Trophoblast cell (in vitro differentiated cells and primary cell): ENCODE measurements around the gene MMP20.

Experiments used
- DNase-seq, 2 donors: peaks; one replicate each; pipeline ENCODE4 v3.0.0-alpha.2; 2016
- H2AFZ ChIP-seq: 2 replicates; pipeline ENCODE4 v1.6.1; 2013; ENCODE audit warnings: low read length, moderate library complexity, mild to moderate bottlenecking; ENCODE audit not compliant: insufficient read depth, poor library complexity
- H2AK5ac ChIP-seq: 2 replicates; pipeline ENCODE4 v1.6.1; 2013; ENCODE audit warnings: mild to moderate bottlenecking, low read length
- H2BK120ac ChIP-seq: 2 replicates; pipeline ENCODE4 v1.6.1; 2013; ENCODE audit warnings: low read length, mild to moderate bottlenecking, moderate library complexity; ENCODE audit not compliant: insufficient read depth, poor library complexity
- H2BK12ac ChIP-seq: 2 replicates; pipeline ENCODE4 v1.6.1; 2013; ENCODE audit warnings: mild to moderate bottlenecking, low read length, moderate library complexity
- H2BK5ac ChIP-seq: 2 replicates; pipeline ENCODE4 v1.6.1; 2013; ENCODE audit warnings: low read length, low read depth, moderate library complexity, mild to moderate bottlenecking; ENCODE audit not compliant: poor library complexity
- H3K14ac ChIP-seq: 2 replicates; pipeline ENCODE4 v1.6.1; 2013; ENCODE audit warnings: mild to moderate bottlenecking, low read length
- H3K18ac ChIP-seq: 2 replicates; pipeline ENCODE4 v1.6.1; 2013; ENCODE audit warnings: mild to moderate bottlenecking, low read length
- H3K23ac ChIP-seq: 2 replicates; pipeline ENCODE4 v1.6.1; 2013; ENCODE audit warnings: low read length
- H3K27ac ChIP-seq: 2 replicates; pipeline ENCODE4 v1.5.1; 2013; ENCODE audit warnings: low read depth, mild to moderate bottlenecking, inconsistent platforms, low read length, moderate library complexity
- H3K27me3 ChIP-seq: 2 replicates; pipeline ENCODE4 v1.6.1; 2013; ENCODE audit warnings: inconsistent platforms, mild to moderate bottlenecking, low read length, moderate library complexity; ENCODE audit not compliant: insufficient read depth
- H3K36me3 ChIP-seq, 2 experiments: 1 replicate in 1 of 2; 2 replicates in 1 of 2; pipeline ENCODE4 v1.6.1; 2013; ENCODE audit warnings: low read length in 2 of 2, mild to moderate bottlenecking in 2 of 2, moderate library complexity in 1 of 2; ENCODE audit not compliant: insufficient read depth in 2 of 2, control insufficient read depth in 1 of 2
- H3K4ac ChIP-seq: 2 replicates; pipeline ENCODE4 v1.6.1; 2013; ENCODE audit warnings: low read depth, mild to moderate bottlenecking, low read length, moderate library complexity
- H3K4me1 ChIP-seq, 2 experiments: 1 replicate in 1 of 2; 2 replicates in 1 of 2; pipeline ENCODE4 v1.6.1; 2013; ENCODE audit warnings: low read length in 2 of 2, mild to moderate bottlenecking in 2 of 2, moderate library complexity in 1 of 2; ENCODE audit not compliant: insufficient read depth in 2 of 2, control insufficient read depth in 1 of 2
- H3K4me2 ChIP-seq: 2 replicates; pipeline ENCODE4 v1.6.1; 2013; ENCODE audit warnings: inconsistent platforms, mild to moderate bottlenecking, low read length, moderate library complexity
- H3K4me3 ChIP-seq: 2 replicates; pipeline ENCODE4 v1.5.1; 2013; ENCODE audit warnings: mild to moderate bottlenecking, low read depth, low read length, inconsistent platforms
- H3K79me1 ChIP-seq: one replicate; pipeline ENCODE4 v1.6.1; 2013; ENCODE audit warnings: low read length
- H3K79me2 ChIP-seq: 2 replicates; pipeline ENCODE4 v1.6.1; 2013; ENCODE audit warnings: low read length, mild to moderate bottlenecking; ENCODE audit not compliant: control insufficient read depth, insufficient read depth, poor library complexity
- H3K9ac ChIP-seq: 2 replicates; pipeline ENCODE4 v1.6.1; 2013; ENCODE audit warnings: mild to moderate bottlenecking, low read length
- H3K9me3 ChIP-seq: 2 replicates; pipeline ENCODE4 v1.6.1; 2013; ENCODE audit warnings: low read depth, mild to moderate bottlenecking, control low read depth, inconsistent platforms, low read length; ENCODE audit not compliant: insufficient read depth
- H4K12ac ChIP-seq: 2 replicates; pipeline ENCODE4 v1.6.1; 2013; ENCODE audit warnings: low read depth, mild to moderate bottlenecking, low read length, moderate library complexity
- H4K8ac ChIP-seq: 2 replicates; pipeline ENCODE4 v1.6.1; 2013; ENCODE audit warnings: low read depth, mild to moderate bottlenecking, low read length, moderate library complexity
- H4K91ac ChIP-seq: one replicate; pipeline ENCODE4 v1.6.1; 2013; ENCODE audit warnings: low read depth, mild to moderate bottlenecking, low read length, moderate library complexity
- WGBS: extraction: QIAGEN DNeasy Blood & Tissue Kit; methylation state at CpG from one replicate; pipeline ENCODE4 v1.1.7; 2013; ENCODE audit warnings: missing lambda C conversion rate; ENCODE audit not compliant: insufficient read length, insufficient coverage; ENCODE audit errors: extremely low coverage; 5-methylcytosine and 5-hydroxymethylcytosine counted together

The MMP20 gene

DNA sequence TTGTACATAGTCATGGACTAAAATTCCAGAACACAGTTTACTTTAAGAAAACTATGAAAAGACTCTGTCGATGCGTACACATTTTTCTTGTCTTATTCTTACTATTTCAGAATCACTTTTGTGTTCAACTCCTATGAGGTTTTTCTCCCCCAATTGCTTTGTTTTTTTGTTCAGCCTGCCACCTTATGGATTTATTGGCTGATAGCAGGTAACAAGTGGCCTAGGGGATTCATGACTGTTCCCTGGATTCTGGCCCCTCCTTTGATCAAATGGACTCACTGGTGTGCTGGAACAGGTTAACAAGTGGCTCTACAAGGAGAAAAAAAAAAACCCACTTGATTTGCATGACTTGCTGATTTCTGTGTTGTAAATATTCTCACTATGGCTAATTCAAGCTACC lies 10.6 kb downstream of the MMP20 start:
- H4K8ac ChIP-seq, result no peak overlapping the region
- no peaks in the 10 kb centered on the region for H3K79me1 ChIP-seq
- no peaks in the 10 kb centered on the region for H3K36me3 ChIP-seq
- H3K79me2 ChIP-seq, result no peaks in the 10 kb centered on the region
- no peaks in the 10 kb centered on the region for H3K9me3 ChIP-seq
- no peak for DNase-seq
- peaks cover 7 to 9% of the 10 kb centered on the region in 2 experiments for H3K4me1 ChIP-seq
- H3K18ac ChIP-seq, result no peak overlapping the region
- H3K27me3 ChIP-seq, result no peaks in the 10 kb centered on the region
- no peak overlapping the region for H2BK12ac ChIP-seq
- H4K12ac ChIP-seq, result no peak overlapping the region
- no peak overlapping the region for H3K23ac ChIP-seq
- no peak overlapping the region for H2AK5ac ChIP-seq
- WGBS, result no CpG with 5 or more reads among the region's 2 CpGs
- no peak overlapping the region for H4K91ac ChIP-seq
- no peak overlapping the region for H3K27ac ChIP-seq
- H3K4me2 ChIP-seq, result no peak overlapping the region
- H3K9ac ChIP-seq, result no peak overlapping the region
- H3K14ac ChIP-seq, result no peak overlapping the region
- no peak overlapping the region for H3K4ac ChIP-seq
- H3K4me3 ChIP-seq, result no peak overlapping the region
- H2AFZ ChIP-seq, result no peak overlapping the region
- no peak overlapping the region for H2BK120ac ChIP-seq
- H2BK5ac ChIP-seq, result no peak overlapping the region

DNA sequence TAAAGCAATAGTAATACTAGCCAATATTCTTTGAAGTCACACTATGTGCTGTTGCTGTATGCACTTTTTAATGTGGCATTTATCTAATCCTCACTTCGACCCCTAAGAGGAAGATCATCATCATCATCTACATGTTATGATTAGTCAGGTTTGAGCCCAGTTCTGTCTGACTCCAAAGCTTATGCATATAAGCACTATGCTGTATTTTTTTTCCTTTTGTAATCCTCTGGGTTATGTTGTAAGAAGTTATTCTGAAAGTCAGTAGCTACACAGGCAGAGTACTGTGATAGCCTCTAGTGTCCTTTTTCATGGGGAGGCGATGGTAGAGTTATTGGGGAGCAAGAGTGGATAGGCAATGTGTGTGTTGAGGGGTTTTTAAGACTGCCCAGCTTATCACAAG lies 11.1 kb downstream of the MMP20 start:
- no peak overlapping the region for H4K8ac ChIP-seq
- no CpG with 5 or more reads among the region's 2 CpGs for WGBS
- H3K36me3 ChIP-seq, result no peaks in the 10 kb centered on the region
- no peak overlapping the region for H3K23ac ChIP-seq
- no peak overlapping the region for H3K9ac ChIP-seq
- H2BK120ac ChIP-seq, result no peak overlapping the region
- H2AK5ac ChIP-seq, result no peak overlapping the region
- H3K79me2 ChIP-seq, result no peaks in the 10 kb centered on the region
- no peaks in the 10 kb centered on the region for H3K9me3 ChIP-seq
- H3K4me1 ChIP-seq, result peaks cover 7 to 9% of the 10 kb centered on the region in 2 experiments
- no peak overlapping the region for H3K4me3 ChIP-seq
- DNase-seq, result no peak
- H3K4ac ChIP-seq, result no peak overlapping the region
- no peak overlapping the region for H4K91ac ChIP-seq
- H3K27ac ChIP-seq, result no peak overlapping the region
- no peak overlapping the region for H3K14ac ChIP-seq
- H2AFZ ChIP-seq, result no peak overlapping the region
- no peak overlapping the region for H2BK12ac ChIP-seq
- H3K27me3 ChIP-seq, result no peaks in the 10 kb centered on the region
- no peak overlapping the region for H4K12ac ChIP-seq
- H3K79me1 ChIP-seq, result no peaks in the 10 kb centered on the region
- H3K4me2 ChIP-seq, result no peak overlapping the region
- no peak overlapping the region for H2BK5ac ChIP-seq
- no peak overlapping the region for H3K18ac ChIP-seq

DNA sequence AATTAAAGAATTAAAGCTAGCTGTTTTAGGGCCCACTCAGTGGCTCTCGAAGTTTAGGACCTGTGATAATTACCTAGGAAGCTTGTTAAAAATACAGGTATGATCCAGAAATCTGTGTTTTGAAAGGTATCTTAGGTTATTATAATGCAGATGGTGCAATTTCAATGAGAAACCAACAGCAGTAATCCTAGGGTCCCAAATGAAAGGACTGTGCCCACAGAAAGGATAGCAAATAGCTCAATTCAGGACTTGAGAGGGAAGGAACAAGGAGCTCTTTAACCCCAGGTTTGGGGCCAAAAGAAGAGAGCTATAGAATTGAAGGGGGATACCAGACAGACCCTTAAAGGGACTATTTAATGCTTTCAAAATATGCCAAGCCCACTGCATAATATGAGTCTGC lies 11.7 kb downstream of the MMP20 start:
- no peak overlapping the region for H3K23ac ChIP-seq
- no peak overlapping the region for H4K8ac ChIP-seq
- no peak overlapping the region for H4K12ac ChIP-seq
- no peaks in the 10 kb centered on the region for H3K9me3 ChIP-seq
- H2AK5ac ChIP-seq, result no peak overlapping the region
- H2BK120ac ChIP-seq, result no peak overlapping the region
- no peak for DNase-seq
- no peak overlapping the region for H2BK5ac ChIP-seq
- H3K14ac ChIP-seq, result no peak overlapping the region
- H3K36me3 ChIP-seq, result no peaks in the 10 kb centered on the region
- peaks cover 7 to 9% of the 10 kb centered on the region in 2 experiments for H3K4me1 ChIP-seq
- WGBS, result no CpG with 5 or more reads among the region's 1 CpG
- no peak overlapping the region for H4K91ac ChIP-seq
- H3K9ac ChIP-seq, result no peak overlapping the region
- H3K79me1 ChIP-seq, result no peaks in the 10 kb centered on the region
- no peak overlapping the region for H3K4me2 ChIP-seq
- H3K18ac ChIP-seq, result no peak overlapping the region
- H2BK12ac ChIP-seq, result no peak overlapping the region
- no peaks in the 10 kb centered on the region for H3K79me2 ChIP-seq
- no peak overlapping the region for H3K27ac ChIP-seq
- H3K27me3 ChIP-seq, result no peaks in the 10 kb centered on the region
- H3K4ac ChIP-seq, result no peak overlapping the region
- H3K4me3 ChIP-seq, result no peak overlapping the region
- no peak overlapping the region for H2AFZ ChIP-seq

DNA sequence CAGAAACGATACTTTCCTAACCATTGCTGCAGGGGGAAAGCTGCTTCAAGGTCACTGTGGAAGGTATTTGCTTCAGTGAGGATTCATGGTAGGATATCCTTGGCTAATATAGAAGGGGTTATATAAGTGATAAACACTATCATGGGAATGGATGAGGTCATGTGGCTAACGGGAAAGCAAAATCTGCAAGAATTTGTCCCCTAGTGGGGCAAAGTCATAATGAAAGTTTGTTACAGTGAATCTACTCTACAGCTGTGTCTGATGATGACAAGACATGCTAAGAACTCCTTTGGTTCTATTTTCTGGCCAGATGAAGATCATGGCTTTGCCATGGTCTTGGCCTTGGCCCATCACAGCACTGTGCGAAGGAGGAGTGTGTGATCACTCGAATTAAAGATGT lies 13.8 kb downstream of the MMP20 start:
- H3K27ac ChIP-seq, result no peak overlapping the region
- H3K4ac ChIP-seq, result no peak overlapping the region
- H4K91ac ChIP-seq, result no peak overlapping the region
- peaks cover 7 to 9% of the 10 kb centered on the region in 2 experiments for H3K4me1 ChIP-seq
- no peak overlapping the region for H3K14ac ChIP-seq
- DNase-seq, result no peak
- H2BK5ac ChIP-seq, result no peak overlapping the region
- no peaks in the 10 kb centered on the region for H3K79me2 ChIP-seq
- H3K36me3 ChIP-seq, result no peaks in the 10 kb centered on the region
- no peak overlapping the region for H3K9ac ChIP-seq
- no peak overlapping the region for H3K4me2 ChIP-seq
- no peak overlapping the region for H4K12ac ChIP-seq
- no peak overlapping the region for H2BK12ac ChIP-seq
- H2BK120ac ChIP-seq, result no peak overlapping the region
- no peaks in the 10 kb centered on the region for H3K9me3 ChIP-seq
- no peak overlapping the region for H4K8ac ChIP-seq
- H3K79me1 ChIP-seq, result no peaks in the 10 kb centered on the region
- WGBS, result no CpG with 5 or more reads among the region's 4 CpGs
- no peak overlapping the region for H3K4me3 ChIP-seq
- H2AFZ ChIP-seq, result no peak overlapping the region
- H3K27me3 ChIP-seq, result no peaks in the 10 kb centered on the region
- no peak overlapping the region for H3K18ac ChIP-seq
- no peak overlapping the region for H3K23ac ChIP-seq
- no peak overlapping the region for H2AK5ac ChIP-seq
